Spleen (tissue), 11 donors: ENCODE measurements around the gene AHRR. TPM values are rescaled to one million over a fixed set of nuclear protein-coding genes. Genes with fewer than 3 reads are reported as not detected.

ENCODE experiments used
- DNase-seq: peaks from one replicate; pipeline ENCODE4 v3.0.0-alpha.2; 2020
- H3K27ac ChIP-seq, 8 donors: fragments of 200-600 bp; sonication (generic) in 7 of 8; 1 replicate in 4 of 8; 2 replicates in 4 of 8; pipeline versions ENCODE4 v1.5.0 to v1.8.0; 2016 to 2021; ENCODE audit warnings: inconsistent platforms in 4 of 8, mild to moderate bottlenecking in 4 of 8, moderate library complexity in 1 of 8
- H3K27me3 ChIP-seq, 7 donors: fragments of 200-600 bp; sonication (generic) in 6 of 7; replicated peaks in 1 of 7; 1 replicate in 4 of 7; 2 replicates in 3 of 7; pipeline versions ENCODE4 v1.5.0 to v1.8.0; 2016 to 2021; ENCODE audit warnings: inconsistent platforms in 3 of 7, mild to moderate bottlenecking in 1 of 7
- H3K36me3 ChIP-seq, 6 donors: fragments of 200-600 bp; sonication (generic) in 5 of 6; 1 replicate in 4 of 6; 2 replicates in 2 of 6; pipeline versions ENCODE4 v1.5.0 to v1.8.0; 2016 to 2021; ENCODE audit warnings: inconsistent platforms in 2 of 6
- H3K4me1 ChIP-seq, 6 donors: fragments of 200-600 bp; sonication (generic) in 5 of 6; 1 replicate in 3 of 6; 2 replicates in 3 of 6; pipeline versions ENCODE4 v1.5.0 to v1.8.0; 2016 to 2021; ENCODE audit warnings: inconsistent platforms in 3 of 6
- H3K4me3 ChIP-seq, 8 donors: fragments of 200-600 bp; sonication (generic) in 7 of 8; 1 replicate in 4 of 8; 2 replicates in 4 of 8; pipeline versions ENCODE4 v1.5.0 to v1.8.0; 2016 to 2021; ENCODE audit warnings: inconsistent platforms in 4 of 8, mild to moderate bottlenecking in 4 of 8, moderate library complexity in 2 of 8
- H3K9me3 ChIP-seq, 8 donors: fragments of 200-600 bp; sonication (generic) in 7 of 8; 1 replicate in 4 of 8; 2 replicates in 4 of 8; pipeline versions ENCODE4 v1.5.0 to v1.8.0; 2016 to 2021; ENCODE audit warnings: inconsistent platforms in 4 of 8
- CTCF ChIP-seq, 11 experiments: fragments of 200-600 bp in 7 of 11; fragments of 450-650 bp in 4 of 11; sonication (generic) in 4 of 11; IDR thresholded peaks in 8 of 11; conservative IDR thresholded peaks in 3 of 11; 1 replicate in 7 of 11; 2 replicates in 4 of 11; pipeline versions ENCODE4 v1.4.0 to v1.8.0; 2016 to 2021; ENCODE audit warnings: antibody characterized with exemption in 11 of 11, inconsistent platforms in 4 of 11, mild to moderate bottlenecking in 1 of 11
- POLR2A ChIP-seq, 3 donors: fragments of 450-650 bp; IDR thresholded peaks; one replicate each; pipeline ENCODE4 v1.5.1; 2017; ENCODE audit warnings: antibody characterized with exemption in 3 of 3, mild to moderate bottlenecking in 1 of 3
- POLR2AphosphoS5 ChIP-seq, 3 donors: sonication (generic); formaldehyde crosslinking; IDR thresholded peaks; one replicate each; pipeline ENCODE4 v1.5.1; 2017; ENCODE audit warnings: antibody characterized with exemption in 3 of 3
- WGBS, 5 donors: extraction: QIAGEN DNeasy Blood & Tissue Kit in 3 of 5; methylation state at CpG; one replicate each; pipeline versions ENCODE4 v1.1.5 to v1.1.7; 2013 to 2018; 5-methylcytosine and 5-hydroxymethylcytosine counted together
- intact Hi-C: fragments of 100-400 bp; cut with DNase I; formaldehyde crosslinking; loops from one replicate; pipeline ENCODE4 v1.15.0; 2023; ENCODE audit warnings: low total_unique reads
- polyA plus RNA-seq, 3 donors: library from polyadenylated mRNA; stranded (reverse); fragments of 200-250 nt; gene quantifications; one replicate each; pipeline ENCODE4 v1.2.1, GENCODE V29; 2013
- total RNA-seq, 7 donors: library from RNA; depleted of rRNA in 3 of 7; stranded (reverse); fragments of >200 nt in 3 of 7; fragmentation: NEBNext Ultra II Directional in 4 of 7; extraction: Animal tissue kit (Norgen Biotek cat#: 25700) in 4 of 7; gene quantifications; one replicate each; pipeline versions ENCODE4 v1.1.0 to v1.2.1, GENCODE V29; 2016 to 2021
- donor health status: healthy with polysubstance abuse.
- donor health status: DM: no; HTN: no; CAD: no; lungs with moderate emphysema.
- donor health status: DM: no; HTN: no; CAD: no.
- donor health status: Bipolar disorder and iron deficiency.
- donor health status: healthy.
- donor health status: DM: no; HTN: no; CAD: no.
- donor health status: DM: yes; HTN: yes; CAD: no.

The AHRR gene
- total and polyA plus RNA-seq, 10 donors, result 0.96 to 28.5 (median 13.2) TPM

- H3K4me3 ChIP-seq, result no peak overlapping the region
- no peak overlapping the region for H3K27ac ChIP-seq
- DNase-seq, result peak; percentile 76
- no peaks in the 10 kb centered on the region for H3K9me3 ChIP-seq
- TF ChIP-seq CTCF (IDR thresholded peaks at IDR 0.05 in 8 of 11, conservative IDR thresholded peaks at IDR 0.05 in 3 of 11) (no peak), POLR2AphosphoS5 (IDR thresholded peaks at IDR 0.05) (no peak), POLR2A (IDR thresholded peaks at IDR 0.05) (no peak)
- H3K27me3 ChIP-seq, result peaks cover 0 to 8% (median 0%) of the 10 kb centered on the region in 7 donors
- intact Hi-C loops, result no loop called here
- WGBS, 5 donors, result 81 to 89% (median 88%) methylated on average over 16 to 25 of the region's 25 CpGs
- no peaks in the 10 kb centered on the region for H3K4me1 ChIP-seq
- peaks cover 0 to 33% (median 0%) of the 10 kb centered on the region in 6 donors for H3K36me3 ChIP-seq
Observed at GRCh38 chr5:430214-430925, 108.9 kb downstream of the AHRR start.

GRCh38 chr5:431001-431710 lies 109.6 kb downstream of the AHRR start:
- Histone ChIP-seq H3K27me3 (peaks cover 0 to 11% (median 0%) of the 10 kb centered on the region in 7 donors), H3K9me3 (no peaks in the 10 kb centered on the region), H3K27ac (no peak overlapping the region), H3K4me3 (no peak overlapping the region), H3K36me3 (peaks cover 0 to 33% (median 0%) of the 10 kb centered on the region in 6 donors), H3K4me1 (no peaks in the 10 kb centered on the region)
- 36 to 55% (median 52%) methylated on average over 15 to 18 of the region's 18 CpGs for WGBS, 5 donors
- intact Hi-C loops, result no loop called here
- peak; percentile 83 for DNase-seq
- TF ChIP-seq POLR2AphosphoS5 (IDR thresholded peaks at IDR 0.05), result peak in 2 of 3 donors; percentile 34 to 54
- no peak for TF ChIP-seq POLR2A (IDR thresholded peaks at IDR 0.05)
- TF ChIP-seq CTCF (IDR thresholded peaks at IDR 0.05 in 8 of 11, conservative IDR thresholded peaks at IDR 0.05 in 3 of 11), result peak; percentile 4 to 81 (median 73)

GRCh38 chr5:431711-432050 lies 110.2 kb downstream of the AHRR start:
- DNase-seq, result peak; percentile 67
- peaks cover 0 to 33% (median 0%) of the 10 kb centered on the region in 6 donors for H3K36me3 ChIP-seq
- no peak overlapping the region for H3K27ac ChIP-seq
- H3K9me3 ChIP-seq, result no peaks in the 10 kb centered on the region
- H3K27me3 ChIP-seq, result peaks cover 0 to 13% (median 0%) of the 10 kb centered on the region in 7 donors
- H3K4me1 ChIP-seq, result no peaks in the 10 kb centered on the region
- WGBS, 5 donors, result 89 to 97% (median 92%) methylated on average over 4 of the region's 4 CpGs
- TF ChIP-seq POLR2AphosphoS5 (IDR thresholded peaks at IDR 0.05) (no peak), POLR2A (IDR thresholded peaks at IDR 0.05) (no peak), CTCF (IDR thresholded peaks at IDR 0.05 in 8 of 11, conservative IDR thresholded peaks at IDR 0.05 in 3 of 11) (no peak)
- H3K4me3 ChIP-seq, result no peak overlapping the region
- intact Hi-C loops, result no loop called here
